ENCODE data around the gene CCDC187. TPM values are rescaled to one million over a fixed set of nuclear protein-coding genes. Genes with fewer than 3 reads are reported as not detected.
"Not testable (repeated sequence)": the region's sequence is repeated elsewhere in the genome, so short reads cannot be mapped to it uniquely, and the experiment has no call there.

Gene CCDC187
- total RNA-seq, 2 donors from 2014 or later, result 0.30 to 0.48 TPM

DNA sequence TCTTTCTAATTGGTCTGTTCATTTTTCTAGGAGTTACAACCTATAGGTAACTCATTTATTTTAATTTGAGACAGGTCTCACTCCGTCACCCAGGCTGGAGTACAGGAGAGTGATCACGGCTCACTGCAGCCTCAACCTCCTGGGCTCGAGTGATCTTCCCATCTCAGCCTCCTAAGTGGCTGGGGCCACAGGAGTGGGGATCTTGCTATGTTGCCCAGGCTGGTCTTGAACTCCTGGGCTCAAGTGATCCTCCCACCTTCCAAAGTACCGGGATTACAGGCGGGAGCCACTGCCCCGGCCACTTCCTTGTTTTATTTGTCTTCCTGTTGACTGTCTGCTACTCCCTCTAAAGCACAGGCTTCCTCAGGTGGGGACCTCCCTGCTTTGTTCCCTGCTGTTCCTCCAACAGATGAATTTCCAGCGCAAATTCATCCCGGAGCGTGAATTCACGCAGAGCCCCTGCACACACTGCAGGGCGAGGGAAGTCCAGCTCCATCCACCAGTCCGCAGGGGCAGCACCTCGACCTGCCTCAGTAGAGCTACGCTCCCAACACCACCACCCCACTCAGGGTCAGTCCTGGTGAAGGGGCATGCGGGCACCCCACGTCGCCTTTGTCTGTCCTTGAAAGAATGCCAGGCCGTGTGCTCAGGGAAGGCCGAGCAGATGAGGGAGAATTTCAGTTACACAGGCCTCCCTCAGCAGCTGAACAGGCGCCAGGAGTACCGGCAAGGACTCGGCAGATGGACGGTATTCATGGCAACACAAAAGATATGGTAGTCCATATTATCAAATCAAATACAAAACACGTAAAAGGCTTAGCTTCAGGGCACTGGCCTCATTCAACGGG, 64.5 kb downstream of the CCDC187 start:
- DNase-seq, result no peak
- Histone ChIP-seq H3K27me3 (no peaks in the 10 kb centered on the region), H3K27ac (no peak overlapping the region), H3K4me1 (no peaks in the 10 kb centered on the region), H3K9ac (ENCODE audit: low read depth in 2 of 2, low read length in 2 of 2) (no peak overlapping the region), H3K36me3 (no peaks in the 10 kb centered on the region), H3K9me3 (no peaks in the 10 kb centered on the region), H3K4me3 (no peak overlapping the region)
- intact Hi-C loops (cut with DNase I), result no loop called here
- TF ChIP-seq, protein P1, sequence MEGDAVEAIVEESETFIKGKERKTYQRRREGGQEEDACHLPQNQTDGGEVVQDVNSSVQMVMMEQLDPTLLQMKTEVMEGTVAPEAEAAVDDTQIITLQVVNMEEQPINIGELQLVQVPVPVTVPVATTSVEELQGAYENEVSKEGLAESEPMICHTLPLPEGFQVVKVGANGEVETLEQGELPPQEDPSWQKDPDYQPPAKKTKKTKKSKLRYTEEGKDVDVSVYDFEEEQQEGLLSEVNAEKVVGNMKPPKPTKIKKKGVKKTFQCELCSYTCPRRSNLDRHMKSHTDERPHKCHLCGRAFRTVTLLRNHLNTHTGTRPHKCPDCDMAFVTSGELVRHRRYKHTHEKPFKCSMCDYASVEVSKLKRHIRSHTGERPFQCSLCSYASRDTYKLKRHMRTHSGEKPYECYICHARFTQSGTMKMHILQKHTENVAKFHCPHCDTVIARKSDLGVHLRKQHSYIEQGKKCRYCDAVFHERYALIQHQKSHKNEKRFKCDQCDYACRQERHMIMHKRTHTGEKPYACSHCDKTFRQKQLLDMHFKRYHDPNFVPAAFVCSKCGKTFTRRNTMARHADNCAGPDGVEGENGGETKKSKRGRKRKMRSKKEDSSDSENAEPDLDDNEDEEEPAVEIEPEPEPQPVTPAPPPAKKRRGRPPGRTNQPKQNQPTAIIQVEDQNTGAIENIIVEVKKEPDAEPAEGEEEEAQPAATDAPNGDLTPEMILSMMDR (IDR thresholded peaks at IDR 0.05), result no peak

DNA sequence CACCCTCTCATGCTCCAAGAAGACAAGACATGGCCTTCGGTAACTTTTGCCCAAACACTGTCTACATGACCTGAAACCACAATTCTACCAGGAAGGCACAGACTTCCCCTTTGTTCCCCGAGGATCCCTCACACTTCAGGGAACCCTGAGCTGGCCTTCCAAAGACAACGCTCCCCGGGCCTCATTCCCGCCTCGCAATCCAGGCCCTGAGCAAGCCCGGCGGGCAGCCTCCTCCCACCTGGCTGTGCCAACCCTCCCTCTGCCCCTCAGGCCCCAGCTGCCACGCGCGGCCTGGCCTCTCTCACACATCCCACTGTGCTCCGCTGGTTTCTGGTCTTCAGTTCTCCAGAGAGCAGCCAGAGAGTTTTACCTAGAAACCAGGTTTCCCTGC, 65.6 kb downstream of the CCDC187 start:
- TF ChIP-seq, protein P1 (IDR thresholded peaks at IDR 0.05), result no peak
- no peak for DNase-seq
- H3K4me3 ChIP-seq, result no peak overlapping the region
- H3K36me3 ChIP-seq, result no peaks in the 10 kb centered on the region
- intact Hi-C loops (cut with DNase I), result no loop called here
- H3K9me3 ChIP-seq, result no peaks in the 10 kb centered on the region
- H3K9ac ChIP-seq (ENCODE audit: low read depth in 2 of 2, low read length in 2 of 2), result no peak overlapping the region
- no peak overlapping the region for H3K27ac ChIP-seq
- H3K4me1 ChIP-seq, result no peaks in the 10 kb centered on the region
- H3K27me3 ChIP-seq, result no peaks in the 10 kb centered on the region

DNA sequence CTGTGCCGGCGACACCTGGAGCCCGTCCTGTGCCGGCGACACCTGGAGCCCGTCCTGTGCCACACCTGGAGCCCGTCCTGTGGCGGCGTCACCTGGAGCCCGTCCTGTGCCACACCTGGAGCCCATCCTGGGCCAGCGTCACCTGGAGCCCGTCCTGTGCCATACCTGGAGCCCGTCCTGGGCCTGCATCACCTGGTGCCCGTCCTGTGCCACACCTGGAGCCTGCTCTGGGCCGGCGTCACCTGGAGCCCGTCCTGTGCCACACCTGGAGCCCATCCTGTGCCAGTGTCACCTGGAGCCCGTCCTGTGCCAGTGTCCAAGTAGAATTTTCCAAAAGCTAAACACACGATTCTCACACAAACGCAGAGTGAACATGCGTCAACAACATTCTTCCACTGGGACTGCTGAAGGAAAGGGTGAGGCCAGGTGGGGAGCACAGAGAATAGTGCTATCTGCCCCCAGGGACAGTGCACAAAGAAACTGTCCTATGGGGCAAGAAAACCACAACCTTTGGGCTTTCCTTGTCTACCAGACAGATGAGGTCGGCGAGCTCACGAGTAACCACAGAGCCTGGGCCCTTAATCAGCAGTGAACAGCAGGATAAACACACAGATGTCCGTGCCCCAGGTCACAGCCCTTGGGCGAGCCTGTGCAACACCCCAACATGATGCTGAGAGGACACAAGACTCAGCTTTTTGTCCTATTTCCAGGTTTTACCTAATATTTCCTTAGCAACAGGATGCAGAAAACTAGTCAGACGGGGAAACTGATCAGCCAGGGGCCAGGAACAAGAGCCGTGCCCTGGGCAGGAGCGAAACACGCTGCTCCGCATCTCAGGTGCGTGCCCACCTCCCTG, 66.2 kb downstream of the CCDC187 start:
- DNase-seq, result no peak
- H3K27ac ChIP-seq, result no peak overlapping the region
- H3K36me3 ChIP-seq, result no peaks in the 10 kb centered on the region
- TF ChIP-seq, protein P1 (IDR thresholded peaks at IDR 0.05), result no peak
- H3K9me3 ChIP-seq, result no peaks in the 10 kb centered on the region
- no peak overlapping the region for H3K9ac ChIP-seq (ENCODE audit: low read depth in 2 of 2, low read length in 2 of 2)
- H3K27me3 ChIP-seq, result no peaks in the 10 kb centered on the region
- no peak overlapping the region for H3K4me3 ChIP-seq
- H3K4me1 ChIP-seq, result no peaks in the 10 kb centered on the region
- intact Hi-C loops (cut with DNase I), result no loop called here

DNA sequence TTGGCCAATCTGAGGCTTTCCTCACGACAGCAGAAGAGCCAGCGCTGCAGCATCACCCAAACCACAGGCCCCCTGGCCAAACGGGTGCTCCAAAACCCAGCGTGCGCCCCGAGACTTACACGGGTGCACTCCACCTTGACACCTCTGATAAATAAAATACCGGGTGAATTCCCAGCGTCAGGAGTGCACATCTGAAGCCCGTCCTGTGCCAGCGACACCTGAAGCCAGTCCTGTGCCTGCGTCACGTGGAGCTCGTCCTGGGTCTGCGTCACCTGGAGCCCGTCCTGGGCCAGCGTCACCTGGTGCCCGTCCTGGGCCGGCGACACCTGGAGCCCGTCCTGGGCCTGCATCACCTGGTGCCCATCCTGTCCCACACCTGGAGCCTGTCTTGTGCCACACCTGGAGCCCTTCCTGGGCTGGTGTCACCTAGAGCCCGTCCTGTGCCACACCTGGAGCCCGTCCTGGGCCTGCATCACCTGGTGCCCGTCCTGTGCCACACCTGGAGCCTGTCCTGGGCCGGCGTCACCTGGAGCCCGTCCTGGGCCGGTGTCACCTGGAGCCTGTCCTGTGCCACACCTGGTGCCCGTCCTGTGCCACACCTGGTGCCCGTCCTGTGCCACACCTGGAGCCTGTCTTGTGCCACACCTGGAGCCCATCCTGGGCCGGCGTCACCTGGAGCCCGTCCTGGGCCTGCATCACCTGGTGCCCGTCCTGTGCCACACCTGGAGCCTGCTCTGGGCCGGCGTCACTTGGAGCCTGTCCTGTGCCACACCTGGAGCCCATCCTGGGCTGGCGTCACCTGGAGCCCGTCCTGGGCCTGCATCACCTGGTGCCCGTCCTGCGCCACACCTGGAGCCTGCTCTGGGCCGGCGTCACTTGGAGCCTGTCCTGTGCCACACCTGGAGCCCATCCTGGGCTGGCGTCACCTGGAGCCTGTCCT, 67.2 kb downstream of the CCDC187 start:
- H3K36me3 ChIP-seq; H3K27ac ChIP-seq; intact Hi-C loops (cut with DNase I); H3K4me1 ChIP-seq; H3K27me3 ChIP-seq; H3K4me3 ChIP-seq; H3K9me3 ChIP-seq; DNase-seq; H3K9ac ChIP-seq (ENCODE audit: low read depth in 2 of 2, low read length in 2 of 2): not testable (repeated sequence)

- Histone ChIP-seq H3K27me3 (no peaks in the 10 kb centered on the region), H3K4me3 (no peak overlapping the region), H3K9me3 (no peaks in the 10 kb centered on the region), H3K9ac (ENCODE audit: low read depth in 2 of 2, low read length in 2 of 2) (no peak overlapping the region), H3K36me3 (no peaks in the 10 kb centered on the region), H3K27ac (no peak overlapping the region), H3K4me1 (no peaks in the 10 kb centered on the region)
- DNase-seq, result no peak
- intact Hi-C loops (cut with DNase I), result no loop called here
- TF ChIP-seq, protein P1 (IDR thresholded peaks at IDR 0.05), result no peak
These were observed 68.0 kb downstream of the CCDC187 start for GRCh38 chr9:136235709-136236455.

Measured in colonic mucosa (tissue), 4 donors.